BLaER1 treated with 17β-estradiol and CSF1 and Interleukin-3, amounts not matched to agents 10 nM and 100 nM (cell line): Measurements from ENCODE around the gene CUX1.
"Not testable (repeated sequence)": the region's sequence is repeated elsewhere in the genome, so short reads cannot be mapped to it uniquely, and the experiment has no call there.

Source experiments
- H3K27ac ChIP-seq, 11 experiments: shearing (Covaris generic); formaldehyde crosslinking; 2 replicates each; pipeline ENCODE4 v1.8.1; 2022
- H3K27me3 ChIP-seq, 11 experiments: shearing (Covaris generic); formaldehyde crosslinking; 2 replicates each; pipeline ENCODE4 v1.8.1; 2022
- H3K36me3 ChIP-seq, 11 experiments: shearing (Covaris generic); formaldehyde crosslinking; 2 replicates each; pipeline ENCODE4 v1.8.1; 2022
- H3K4me1 ChIP-seq, 10 experiments: shearing (Covaris generic); formaldehyde crosslinking; 2 replicates each; pipeline ENCODE4 v1.8.1; 2022
- H3K4me2 ChIP-seq, 11 experiments: shearing (Covaris generic); formaldehyde crosslinking; 2 replicates each; pipeline ENCODE4 v1.8.1; 2022
- H3K4me3 ChIP-seq, 10 experiments: shearing (Covaris generic); formaldehyde crosslinking; 2 replicates each; pipeline ENCODE4 v1.8.1; 2022
- H3K9ac ChIP-seq, 11 experiments: shearing (Covaris generic); formaldehyde crosslinking; 2 replicates each; pipeline ENCODE4 v1.8.1; 2022
- H3K9me3 ChIP-seq, 11 experiments: shearing (Covaris generic); formaldehyde crosslinking; replicated peaks in 1 of 11; 2 replicates each; pipeline ENCODE4 v1.8.1; 2022
- H4K20me1 ChIP-seq, 11 experiments: shearing (Covaris generic); formaldehyde crosslinking; 2 replicates each; pipeline ENCODE4 v1.8.1; 2022
- Cebpa-rat ChIP-seq, 11 experiments: shearing (Covaris generic); IDR thresholded peaks; 2 replicates each; pipeline ENCODE4 v1.8.1; 2022

Gene CUX1

GRCh38 chr7:101819913-101820522 lies 2.6 kb downstream of the CUX1 start:
- H3K27ac ChIP-seq = no peak overlapping the region; a peak in 1 of 22 replicates
- H3K4me1 ChIP-seq = peaks cover 60 to 78% (median 69%) of the 10 kb centered on the region in 10 experiments
- H4K20me1 ChIP-seq = peaks cover 78 to 84% (median 82%) of the 10 kb centered on the region in 11 experiments

GRCh38 chr7:101820703-101821102 lies 3.3 kb downstream of the CUX1 start:
- peak overlapping the region in 5 of 11 experiments; percentile 0 to 91 (median 34); a peak in 5 of 22 replicates for H3K4me2 ChIP-seq
- TF ChIP-seq Cebpa-rat (IDR thresholded peaks at IDR 0.05) = no peak

More at GRCh38 chr7:101819913-101820522, 2.6 kb downstream of the CUX1 start:
- Histone ChIP-seq H3K4me3 (no peak overlapping the region; a peak in 1 of 20 replicates), H3K27me3 (no peaks in the 10 kb centered on the region), H3K4me2 (peak overlapping the region; percentile 85 to 98 (median 92)), H3K36me3 (peaks cover 0 to 32% (median 4%) of the 10 kb centered on the region in 11 experiments; a peak in 8 of 22 replicates), H3K9me3 (no peaks in the 10 kb centered on the region), H3K9ac (peak overlapping the region in 7 of 11 experiments; percentile 13 to 98 (median 95); a peak in 6 of 22 replicates)
- TF ChIP-seq Cebpa-rat (IDR thresholded peaks at IDR 0.05) = no peak

GRCh38 chr7:101822632-101823031 lies 5.2 kb downstream of the CUX1 start:
- Histone ChIP-seq H3K36me3 (peaks cover 0 to 53% (median 8%) of the 10 kb centered on the region in 11 experiments; a peak in 13 of 22 replicates), H3K9ac (peak overlapping the region in 3 of 11 experiments; percentile 14 to 35 (median 32); a peak in 2 of 22 replicates), H3K27ac (peak overlapping the region in 3 of 11 experiments; percentile 1 to 39 (median 14); a peak in 1 of 22 replicates), H3K4me2 (peak overlapping the region; percentile 20 to 76 (median 60)), H3K4me1 (peaks cover 80 to 99% (median 92%) of the 10 kb centered on the region in 10 experiments), H4K20me1 (peaks cover 95 to 100% (median 99%) of the 10 kb centered on the region in 11 experiments)
- H3K4me3 ChIP-seq, H3K27me3 ChIP-seq, H3K9me3 ChIP-seq: not testable (repeated sequence)

More at GRCh38 chr7:101820703-101821102, 3.3 kb downstream of the CUX1 start:
- H3K4me1 ChIP-seq = peaks cover 65 to 83% (median 76%) of the 10 kb centered on the region in 10 experiments
- H3K4me3 ChIP-seq = no peak overlapping the region
- H3K9ac ChIP-seq = peak overlapping the region in 1 of 11 experiments; percentile 0; a peak in 1 of 22 replicates
- no peaks in the 10 kb centered on the region for H3K27me3 ChIP-seq
- peaks cover 0 to 37% (median 5%) of the 10 kb centered on the region in 11 experiments; a peak in 9 of 22 replicates for H3K36me3 ChIP-seq
- H3K27ac ChIP-seq = no peak overlapping the region
- peaks cover 84 to 90% (median 89%) of the 10 kb centered on the region in 11 experiments for H4K20me1 ChIP-seq
- H3K9me3 ChIP-seq = no peaks in the 10 kb centered on the region

GRCh38 chr7:101823096-101823495 lies 5.7 kb downstream of the CUX1 start:
- H3K27ac ChIP-seq = peak overlapping the region in 9 of 11 experiments; percentile 1 to 47 (median 26); a peak in 10 of 22 replicates
- peaks cover 83 to 99% (median 94%) of the 10 kb centered on the region in 10 experiments for H3K4me1 ChIP-seq
- H3K36me3 ChIP-seq = peaks cover 0 to 57% (median 12%) of the 10 kb centered on the region in 11 experiments; a peak in 14 of 22 replicates
- H3K9ac ChIP-seq = peak overlapping the region in 5 of 11 experiments; percentile 4 to 32 (median 29); a peak in 5 of 22 replicates
- H3K4me2 ChIP-seq = peak overlapping the region; percentile 20 to 82 (median 62)
- TF ChIP-seq Cebpa-rat (IDR thresholded peaks at IDR 0.05) = no peak
- no peaks in the 10 kb centered on the region for H3K9me3 ChIP-seq
- H4K20me1 ChIP-seq = peaks cover 98 to 100% (median 99%) of the 10 kb centered on the region in 11 experiments
- no peaks in the 10 kb centered on the region for H3K27me3 ChIP-seq
- H3K4me3 ChIP-seq = no peak overlapping the region; a peak in 1 of 20 replicates

GRCh38 chr7:101823596-101823995 lies 6.2 kb downstream of the CUX1 start:
- peaks cover 83 to 99% (median 93%) of the 10 kb centered on the region in 10 experiments for H3K4me1 ChIP-seq
- H3K36me3 ChIP-seq = peaks cover 0 to 62% (median 14%) of the 10 kb centered on the region in 11 experiments; a peak in 14 of 22 replicates
- peak overlapping the region; percentile 20 to 82 (median 62) for H3K4me2 ChIP-seq
- H3K9ac ChIP-seq = peak overlapping the region in 5 of 11 experiments; percentile 6 to 32 (median 29); a peak in 5 of 22 replicates
- peaks cover 98 to 100% (median 99%) of the 10 kb centered on the region in 11 experiments for H4K20me1 ChIP-seq
- peak in 7 of 11 experiments; percentile 20 to 88 (median 75); a peak in 10 of 22 replicates for TF ChIP-seq Cebpa-rat (IDR thresholded peaks at IDR 0.05)
- no peaks in the 10 kb centered on the region for H3K9me3 ChIP-seq
- H3K27me3 ChIP-seq = no peaks in the 10 kb centered on the region
- H3K27ac ChIP-seq = peak overlapping the region in 9 of 11 experiments; percentile 1 to 47 (median 26); a peak in 8 of 22 replicates
- H3K4me3 ChIP-seq = no peak overlapping the region

- H3K27ac ChIP-seq = peak overlapping the region in 2 of 11 experiments; percentile 1 to 12; a peak in 2 of 22 replicates
- no peaks in the 10 kb centered on the region for H3K27me3 ChIP-seq
- H3K4me3 ChIP-seq = no peak overlapping the region
- H3K4me2 ChIP-seq = peak overlapping the region; percentile 6 to 76 (median 60); a peak in 18 of 22 replicates
- peaks cover 0 to 71% (median 22%) of the 10 kb centered on the region in 11 experiments; a peak in 14 of 22 replicates for H3K36me3 ChIP-seq
- H3K9ac ChIP-seq = peak overlapping the region in 3 of 11 experiments; percentile 1 to 25 (median 6); a peak in 5 of 22 replicates
- H4K20me1 ChIP-seq = peaks cover 98 to 100% (median 99%) of the 10 kb centered on the region in 11 experiments
- H3K9me3 ChIP-seq = no peaks in the 10 kb centered on the region
- TF ChIP-seq Cebpa-rat (IDR thresholded peaks at IDR 0.05) = no peak
- peaks cover 76 to 99% (median 87%) of the 10 kb centered on the region in 10 experiments for H3K4me1 ChIP-seq
These were observed 7.0 kb downstream of the CUX1 start for GRCh38 chr7:101824440-101824839.

- peak overlapping the region in 5 of 11 experiments; percentile 2 to 41 (median 27); a peak in 4 of 22 replicates for H3K9ac ChIP-seq
- H4K20me1 ChIP-seq = peaks cover 98 to 100% (median 100%) of the 10 kb centered on the region in 11 experiments
- no peak overlapping the region for H3K4me3 ChIP-seq
- H3K4me2 ChIP-seq = peak overlapping the region; percentile 20 to 76 (median 62); a peak in 19 of 22 replicates
- no peaks in the 10 kb centered on the region; a peak in 1 of 22 replicates for H3K9me3 ChIP-seq
- H3K27me3 ChIP-seq = no peaks in the 10 kb centered on the region
- TF ChIP-seq Cebpa-rat (IDR thresholded peaks at IDR 0.05) = no peak
- H3K4me1 ChIP-seq = peaks cover 60 to 92% (median 74%) of the 10 kb centered on the region in 10 experiments
- H3K27ac ChIP-seq = peak overlapping the region in 4 of 11 experiments; percentile 1 to 50 (median 30); a peak in 6 of 22 replicates
- H3K36me3 ChIP-seq = peaks cover 0 to 75% (median 32%) of the 10 kb centered on the region in 11 experiments; a peak in 20 of 22 replicates
These were observed 8.8 kb downstream of the CUX1 start for GRCh38 chr7:101826081-101826835.
